ENCODE data around the gene NPFFR1.

GRCh38 chr10:70323138-70323696 lies 39.4 kb upstream of the NPFFR1 start:
- TF ChIP-seq CTCF (IDR thresholded peaks at IDR 0.05) (no peak), POLR2AphosphoS5 (IDR thresholded peaks at IDR 0.05) (no peak)
